ENCODE data around the gene PPIE.

Gene PPIE

GRCh38 chr1:39737546-39738169, 1.0 kb upstream of the PPIE start:
- peaks cover 9% of the 10 kb centered on the region; the same call in 1 of the 2 replicates for H3K36me3 ChIP-seq (ENCODE audit: insufficient read depth, low read length)
- H3K4me1 ChIP-seq (ENCODE audit: control insufficient read depth, insufficient read depth, low read length, unreplicated experiment), result peaks cover 27% of the 10 kb centered on the region
- H3K27ac ChIP-seq (ENCODE audit: low read depth, low read length), result no peak overlapping the region
- H3K4me3 ChIP-seq (ENCODE audit: low read depth, low read length), result no peak overlapping the region
- no peak overlapping the region for H2AFZ ChIP-seq (ENCODE audit: low read length, unreplicated experiment)
- peaks cover 24% of the 10 kb centered on the region for H3K27me3 ChIP-seq (ENCODE audit: insufficient read depth, low read length)
- peaks cover 19% of the 10 kb centered on the region for H3K79me2 ChIP-seq (ENCODE audit: control insufficient read depth, insufficient read depth, low read length, unreplicated experiment)

- H3K36me3 ChIP-seq (ENCODE audit: insufficient read depth, low read length), result peaks cover 24% of the 10 kb centered on the region; the same call in 1 of the 2 replicates
- peaks cover 5% of the 10 kb centered on the region for H3K79me2 ChIP-seq (ENCODE audit: control insufficient read depth, insufficient read depth, low read length, unreplicated experiment)
- no peak overlapping the region for H2AFZ ChIP-seq (ENCODE audit: low read length, unreplicated experiment)
- no peak overlapping the region for H3K27ac ChIP-seq (ENCODE audit: low read depth, low read length)
- H3K4me3 ChIP-seq (ENCODE audit: low read depth, low read length), result no peak overlapping the region
- no peaks in the 10 kb centered on the region for H3K27me3 ChIP-seq (ENCODE audit: insufficient read depth, low read length)
- peaks cover 8% of the 10 kb centered on the region for H3K4me1 ChIP-seq (ENCODE audit: control insufficient read depth, insufficient read depth, low read length, unreplicated experiment)
These were observed 6.5 kb downstream of the PPIE start for GRCh38 chr1:39745016-39745670.

- Histone ChIP-seq H3K4me3 (ENCODE audit: low read depth, low read length) (no peak overlapping the region), H3K27me3 (ENCODE audit: insufficient read depth, low read length) (no peaks in the 10 kb centered on the region), H3K4me1 (ENCODE audit: control insufficient read depth, insufficient read depth, low read length, unreplicated experiment) (no peaks in the 10 kb centered on the region), H2AFZ (ENCODE audit: low read length, unreplicated experiment) (no peak overlapping the region), H3K27ac (ENCODE audit: low read depth, low read length) (no peak overlapping the region), H3K36me3 (ENCODE audit: insufficient read depth, low read length) (peaks cover 26% of the 10 kb centered on the region), H3K79me2 (ENCODE audit: control insufficient read depth, insufficient read depth, low read length, unreplicated experiment) (no peaks in the 10 kb centered on the region)
These were observed 12.9 kb downstream of the PPIE start for GRCh38 chr1:39751595-39751994.

GRCh38 chr1:39752703-39753102, 14.0 kb downstream of the PPIE start:
- Histone ChIP-seq H2AFZ (ENCODE audit: low read length, unreplicated experiment) (no peak overlapping the region), H3K4me1 (ENCODE audit: control insufficient read depth, insufficient read depth, low read length, unreplicated experiment) (no peaks in the 10 kb centered on the region), H3K27me3 (ENCODE audit: insufficient read depth, low read length) (no peaks in the 10 kb centered on the region), H3K36me3 (ENCODE audit: insufficient read depth, low read length) (peaks cover 21% of the 10 kb centered on the region), H3K27ac (ENCODE audit: low read depth, low read length) (no peak overlapping the region), H3K79me2 (ENCODE audit: control insufficient read depth, insufficient read depth, low read length, unreplicated experiment) (no peaks in the 10 kb centered on the region), H3K4me3 (ENCODE audit: low read depth, low read length) (no peak overlapping the region)

GRCh38 chr1:39753132-39754025, 14.7 kb downstream of the PPIE start:
- H3K79me2 ChIP-seq (ENCODE audit: control insufficient read depth, insufficient read depth, low read length, unreplicated experiment), result no peaks in the 10 kb centered on the region
- H2AFZ ChIP-seq (ENCODE audit: low read length, unreplicated experiment), result no peak overlapping the region
- no peak overlapping the region for H3K27ac ChIP-seq (ENCODE audit: low read depth, low read length)
- no peak overlapping the region for H3K4me3 ChIP-seq (ENCODE audit: low read depth, low read length)
- no peaks in the 10 kb centered on the region for H3K4me1 ChIP-seq (ENCODE audit: control insufficient read depth, insufficient read depth, low read length, unreplicated experiment)
- no peaks in the 10 kb centered on the region for H3K27me3 ChIP-seq (ENCODE audit: insufficient read depth, low read length)
- peaks cover 21% of the 10 kb centered on the region for H3K36me3 ChIP-seq (ENCODE audit: insufficient read depth, low read length)

GRCh38 chr1:39754026-39754570, 15.4 kb downstream of the PPIE start:
- H3K36me3 ChIP-seq (ENCODE audit: insufficient read depth, low read length), result peaks cover 17% of the 10 kb centered on the region
- H3K27ac ChIP-seq (ENCODE audit: low read depth, low read length), result no peak overlapping the region
- H3K4me1 ChIP-seq (ENCODE audit: control insufficient read depth, insufficient read depth, low read length, unreplicated experiment), result peaks cover 2% of the 10 kb centered on the region
- no peaks in the 10 kb centered on the region for H3K27me3 ChIP-seq (ENCODE audit: insufficient read depth, low read length)
- H2AFZ ChIP-seq (ENCODE audit: low read length, unreplicated experiment), result no peak overlapping the region
- no peak overlapping the region for H3K4me3 ChIP-seq (ENCODE audit: low read depth, low read length)
- no peaks in the 10 kb centered on the region for H3K79me2 ChIP-seq (ENCODE audit: control insufficient read depth, insufficient read depth, low read length, unreplicated experiment)

GRCh38 chr1:39754906-39755504, 16.3 kb downstream of the PPIE start:
- Histone ChIP-seq H3K4me3 (ENCODE audit: low read depth, low read length) (no peak overlapping the region), H2AFZ (ENCODE audit: low read length, unreplicated experiment) (no peak overlapping the region), H3K27me3 (ENCODE audit: insufficient read depth, low read length) (no peaks in the 10 kb centered on the region), H3K79me2 (ENCODE audit: control insufficient read depth, insufficient read depth, low read length, unreplicated experiment) (no peaks in the 10 kb centered on the region), H3K27ac (ENCODE audit: low read depth, low read length) (no peak overlapping the region), H3K36me3 (ENCODE audit: insufficient read depth, low read length) (peaks cover 12% of the 10 kb centered on the region), H3K4me1 (ENCODE audit: control insufficient read depth, insufficient read depth, low read length, unreplicated experiment) (peaks cover 6% of the 10 kb centered on the region)

GRCh38 chr1:39755965-39756659, 17.4 kb downstream of the PPIE start:
- Histone ChIP-seq H3K36me3 (ENCODE audit: insufficient read depth, low read length) (0 out of 2 replicates have a peak, but pooled peaks cover 8% of the 10 kb centered on the region), H3K4me3 (ENCODE audit: low read depth, low read length) (no peak overlapping the region), H3K27me3 (ENCODE audit: insufficient read depth, low read length) (no peaks in the 10 kb centered on the region), H3K79me2 (ENCODE audit: control insufficient read depth, insufficient read depth, low read length, unreplicated experiment) (no peaks in the 10 kb centered on the region), H2AFZ (ENCODE audit: low read length, unreplicated experiment) (no peak overlapping the region), H3K4me1 (ENCODE audit: control insufficient read depth, insufficient read depth, low read length, unreplicated experiment) (peaks cover 6% of the 10 kb centered on the region), H3K27ac (ENCODE audit: low read depth, low read length) (no peak overlapping the region)

- no peaks in the 10 kb centered on the region for H3K79me2 ChIP-seq (ENCODE audit: control insufficient read depth, insufficient read depth, low read length, unreplicated experiment)
- H3K36me3 ChIP-seq (ENCODE audit: insufficient read depth, low read length), result 0 out of 2 replicates have a peak, but pooled peaks cover 2% of the 10 kb centered on the region
- H3K27me3 ChIP-seq (ENCODE audit: insufficient read depth, low read length), result no peaks in the 10 kb centered on the region
- H2AFZ ChIP-seq (ENCODE audit: low read length, unreplicated experiment), result no peak overlapping the region
- H3K4me3 ChIP-seq (ENCODE audit: low read depth, low read length), result no peak overlapping the region
- H3K27ac ChIP-seq (ENCODE audit: low read depth, low read length), result no peak overlapping the region
- H3K4me1 ChIP-seq (ENCODE audit: control insufficient read depth, insufficient read depth, low read length, unreplicated experiment), result peaks cover 6% of the 10 kb centered on the region
These were observed 18.8 kb downstream of the PPIE start for GRCh38 chr1:39757501-39757900.
